ENCODE measurements around the gene MAP3K10. TPM values are rescaled to one million over a fixed set of nuclear protein-coding genes. Genes with fewer than 3 reads are reported as not detected.
A peak's percentile ranks its signal among the peaks of the same experiment; 100 is the strongest.

MAP3K10 gene
- total RNA-seq, 2 donors from 2014 or later: 10.5 to 23.8 TPM

DNA sequence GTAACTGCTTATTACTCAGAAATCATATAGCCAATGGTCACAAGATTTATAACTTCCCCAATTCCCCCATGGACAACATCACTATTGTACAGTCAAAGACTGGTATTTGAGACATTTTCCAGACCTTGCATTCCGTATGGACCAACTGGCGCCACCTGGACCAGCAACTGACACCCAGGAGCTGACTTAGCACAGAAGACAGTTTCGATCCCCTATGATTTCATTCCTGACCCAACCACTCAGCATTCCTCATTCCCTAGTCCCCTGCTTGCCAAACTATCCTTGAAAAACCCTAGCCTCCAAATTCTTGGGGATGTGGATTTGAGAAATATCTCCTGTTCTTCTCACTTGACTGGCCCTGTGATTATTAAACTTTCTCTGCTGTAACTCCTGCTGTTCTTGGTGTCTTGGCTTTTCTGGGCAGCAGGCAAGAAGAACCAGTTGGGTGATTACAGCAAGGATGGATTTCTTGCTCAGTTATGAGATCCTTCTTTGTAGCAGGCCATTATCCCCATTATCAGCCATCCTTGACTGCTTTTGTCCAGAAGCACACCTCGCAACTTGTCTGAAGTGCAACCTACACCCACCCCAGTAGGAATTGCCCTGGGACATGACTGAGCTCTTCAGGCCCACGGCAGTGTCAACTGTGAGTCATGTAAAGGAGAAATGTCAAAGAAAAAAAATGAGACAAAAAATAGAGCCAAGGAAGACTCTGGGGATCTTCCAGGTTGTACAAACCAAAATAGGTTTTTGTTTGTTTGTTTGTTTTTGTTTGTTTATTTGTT, 13.7 kb upstream of the MAP3K10 start:
- TF ChIP-seq CTCF (IDR thresholded peaks at IDR 0.05): no peak
- no peak for TF ChIP-seq POLR2A (IDR thresholded peaks at IDR 0.05)
- TF ChIP-seq POLR2AphosphoS5 (IDR thresholded peaks at IDR 0.05): no peak
- no peak overlapping the region for H3K27ac ChIP-seq
- no peaks in the 10 kb centered on the region for H3K4me1 ChIP-seq (replicated peaks)
- no peak overlapping the region for H3K4me3 ChIP-seq
- H3K9me3 ChIP-seq: no peaks in the 10 kb centered on the region
- no peak for DNase-seq (ENCODE audit: low spot score)
- intact Hi-C loops (cut with DNase I): no loop called here
- no peaks in the 10 kb centered on the region for H3K36me3 ChIP-seq
- no peaks in the 10 kb centered on the region for H3K27me3 ChIP-seq (replicated peaks; ENCODE audit: insufficient read depth)
- WGBS: 87% methylated on average over 5 of the region's 5 CpGs

- 87% methylated on average over 4 of the region's 4 CpGs for WGBS
- TF ChIP-seq POLR2AphosphoS5 (IDR thresholded peaks at IDR 0.05) (no peak), CTCF (IDR thresholded peaks at IDR 0.05) (no peak), POLR2A (IDR thresholded peaks at IDR 0.05) (no peak)
- H3K4me1 ChIP-seq (replicated peaks): no peaks in the 10 kb centered on the region
- intact Hi-C loops (cut with DNase I): no loop called here
- no peaks in the 10 kb centered on the region for H3K9me3 ChIP-seq
- H3K36me3 ChIP-seq: no peaks in the 10 kb centered on the region
- no peak for DNase-seq (ENCODE audit: low spot score)
- H3K27me3 ChIP-seq (replicated peaks; ENCODE audit: insufficient read depth): no peaks in the 10 kb centered on the region
- no peak overlapping the region for H3K4me3 ChIP-seq
- H3K27ac ChIP-seq: no peak overlapping the region
These were observed 12.5 kb upstream of the MAP3K10 start for GRCh38 chr19:40178756-40179155.

DNA sequence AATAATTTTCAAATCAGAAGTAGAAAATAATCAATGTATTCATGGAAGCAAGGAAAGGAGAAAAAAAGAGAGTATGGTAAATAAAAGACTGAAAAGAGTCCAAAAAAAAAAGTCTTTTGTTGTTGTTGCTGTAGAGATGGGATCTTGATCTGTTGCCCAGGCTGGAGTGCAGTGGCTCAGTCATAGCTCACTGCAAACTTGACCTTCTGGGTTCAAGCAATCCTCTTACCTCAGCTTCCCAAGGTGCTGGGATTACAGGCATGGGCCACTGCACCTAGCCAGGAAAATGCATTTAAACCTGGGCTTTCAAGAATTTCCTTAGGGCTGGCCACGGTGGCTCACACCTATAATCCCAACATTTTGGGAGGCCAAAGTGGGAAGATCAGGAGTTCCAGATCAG, 7.0 kb upstream of the MAP3K10 start:
- TF ChIP-seq CTCF (IDR thresholded peaks at IDR 0.05): no peak
- TF ChIP-seq POLR2A (IDR thresholded peaks at IDR 0.05): no peak
- no peak for TF ChIP-seq POLR2AphosphoS5 (IDR thresholded peaks at IDR 0.05)
- H3K9me3 ChIP-seq: no peaks in the 10 kb centered on the region
- WGBS: 78% methylated on average over 1 of the region's 1 CpG
- no peaks in the 10 kb centered on the region for H3K4me1 ChIP-seq (replicated peaks)
- H3K4me3 ChIP-seq: no peak overlapping the region
- no peak for DNase-seq (ENCODE audit: low spot score)
- H3K27ac ChIP-seq: no peak overlapping the region
- no peaks in the 10 kb centered on the region for H3K27me3 ChIP-seq (replicated peaks; ENCODE audit: insufficient read depth)
- intact Hi-C loops (cut with DNase I): no loop called here
- no peaks in the 10 kb centered on the region for H3K36me3 ChIP-seq

GRCh38 chr19:40191836-40192646, 815 bp downstream of the MAP3K10 start:
- Histone ChIP-seq H3K36me3 (no peaks in the 10 kb centered on the region), H3K4me3 (peak overlapping the region; percentile 99), H3K27ac (peak overlapping the region; percentile 93), H3K4me1 (replicated peaks) (peaks cover 8% of the 10 kb centered on the region), H3K9me3 (no peaks in the 10 kb centered on the region), H3K27me3 (replicated peaks; ENCODE audit: insufficient read depth) (no peaks in the 10 kb centered on the region)
- WGBS: 24% methylated on average over 33 of the region's 62 CpGs
- no peak for TF ChIP-seq POLR2A (IDR thresholded peaks at IDR 0.05)
- TF ChIP-seq CTCF (IDR thresholded peaks at IDR 0.05): no peak
- TF ChIP-seq POLR2AphosphoS5 (IDR thresholded peaks at IDR 0.05): no peak
- intact Hi-C loops (cut with DNase I): no loop called here
- no peak for DNase-seq (ENCODE audit: low spot score)

All from prostate gland (tissue), 2 donors.